ENCODE data around the gene NENF. TPM values are rescaled to one million over a fixed set of nuclear protein-coding genes. Genes with fewer than 3 reads are reported as not detected.
"Not testable (repeated sequence)": the region's sequence is repeated elsewhere in the genome, so short reads cannot be mapped to it uniquely, and the experiment has no call there.

The NENF gene
- total and polyA plus RNA-seq, 3 donors from 2014 or later = 33.9 to 54.6 (median 41.6) TPM

- DNase-seq = no peak
- Histone ChIP-seq H3K9me3 (no peaks in the 10 kb centered on the region), H3K36me3 (ENCODE audit: low read depth, missing control alignments) (no peaks in the 10 kb centered on the region), H3K4me1 (peaks cover 5% of the 10 kb centered on the region), H3K27ac (no peak overlapping the region), H3K4me3 (no peak overlapping the region), H3K27me3 (no peaks in the 10 kb centered on the region)
- 75 to 89% methylated on average over 7 of the region's 7 CpGs for WGBS, 2 donors
- TF ChIP-seq POLR2A (IDR thresholded peaks at IDR 0.05) (no peak), CTCF (IDR thresholded peaks at IDR 0.05) (no peak)
- intact Hi-C loops (cut with DNase I; ENCODE audit: low total_unique reads) = no loop called here
Measured at GRCh38 chr1:212479188-212479587, 46.5 kb downstream of the NENF start.

- H3K4me3 ChIP-seq; H3K27me3 ChIP-seq; H3K9me3 ChIP-seq; H3K27ac ChIP-seq; H3K4me1 ChIP-seq; DNase-seq; H3K36me3 ChIP-seq (ENCODE audit: low read depth, missing control alignments); intact Hi-C loops (cut with DNase I; ENCODE audit: low total_unique reads): not testable (repeated sequence)
- WGBS, 2 donors = 64 to 69% methylated on average over 11 of the region's 11 CpGs
Measured at GRCh38 chr1:212480711-212481437, 48.2 kb downstream of the NENF start.

GRCh38 chr1:212481438-212481767 is 48.7 kb downstream of the NENF start:
- WGBS, 2 donors = 32 to 50% methylated on average over 2 of the region's 2 CpGs
- intact Hi-C loops (cut with DNase I; ENCODE audit: low total_unique reads) = no loop called here
- H3K4me3 ChIP-seq = no peak overlapping the region
- no peaks in the 10 kb centered on the region for H3K9me3 ChIP-seq
- no peaks in the 10 kb centered on the region for H3K36me3 ChIP-seq (ENCODE audit: low read depth, missing control alignments)
- peaks cover 5% of the 10 kb centered on the region for H3K4me1 ChIP-seq
- no peak overlapping the region for H3K27ac ChIP-seq
- no peaks in the 10 kb centered on the region for H3K27me3 ChIP-seq
- TF ChIP-seq CTCF (IDR thresholded peaks at IDR 0.05) = no peak
- TF ChIP-seq POLR2A (IDR thresholded peaks at IDR 0.05) = no peak
- DNase-seq = no peak

- TF ChIP-seq CTCF (IDR thresholded peaks at IDR 0.05) = no peak
- no peak for TF ChIP-seq POLR2A (IDR thresholded peaks at IDR 0.05)
- Histone ChIP-seq H3K36me3 (ENCODE audit: low read depth, missing control alignments) (no peaks in the 10 kb centered on the region), H3K4me3 (no peak overlapping the region), H3K9me3 (no peaks in the 10 kb centered on the region), H3K27me3 (no peaks in the 10 kb centered on the region), H3K4me1 (peaks cover 5% of the 10 kb centered on the region), H3K27ac (no peak overlapping the region)
- DNase-seq = no peak
- intact Hi-C loops (cut with DNase I; ENCODE audit: low total_unique reads) = no loop called here
- WGBS, 2 donors = 52 to 69% methylated on average over 3 of the region's 3 CpGs
Measured at GRCh38 chr1:212482006-212482636, 49.4 kb downstream of the NENF start.

GRCh38 chr1:212482637-212483441 is 50.1 kb downstream of the NENF start:
- Histone ChIP-seq H3K4me1 (peaks cover 5% of the 10 kb centered on the region), H3K27me3 (no peaks in the 10 kb centered on the region), H3K4me3 (no peak overlapping the region), H3K27ac (no peak overlapping the region), H3K36me3 (ENCODE audit: low read depth, missing control alignments) (no peaks in the 10 kb centered on the region), H3K9me3 (no peaks in the 10 kb centered on the region)
- no peak for TF ChIP-seq POLR2A (IDR thresholded peaks at IDR 0.05)
- TF ChIP-seq CTCF (IDR thresholded peaks at IDR 0.05) = no peak
- peak; percentile 56 for DNase-seq
- WGBS, 2 donors = 73 to 96% methylated on average over 7 to 14 of the region's 14 CpGs
- intact Hi-C loops (cut with DNase I; ENCODE audit: low total_unique reads) = no loop called here
